Measurements from ENCODE around the gene MKI67. TPM values are rescaled to one million over a fixed set of nuclear protein-coding genes. Genes with fewer than 3 reads are reported as not detected.

The MKI67 gene
- total and polyA plus RNA-seq, 9 of the 15 experiments (the other 6 are each of a cell fraction or from before 2014, with no cell fraction given), result 11.8 to 86.5 (median 36.0) TPM

GRCh38 chr10:128097783-128098182 is 28.4 kb downstream of the MKI67 start:
- Histone ChIP-seq H3K4me3 (no peak overlapping the region), H3K79me2 (ENCODE audit: control insufficient read depth, insufficient read depth, low read length) (no peaks in the 10 kb centered on the region), H3K9me3 (replicated peaks; ENCODE audit: control insufficient read depth, insufficient read depth, low read depth, low read length) (no peaks in the 10 kb centered on the region), H3K36me3 (ENCODE audit: control insufficient read depth, insufficient read depth, low read length) (peaks cover 58% of the 10 kb centered on the region; the same call in 2 of the 3 replicates), H3K4me2 (ENCODE audit: insufficient read depth, low read length) (no peak overlapping the region), H4K20me1 (replicated peaks; ENCODE audit: control insufficient read depth, insufficient read depth, low read length) (0 out of 2 replicates have a peak, but pooled peaks cover 4% of the 10 kb centered on the region), H3K9ac (ENCODE audit: insufficient read depth in 1 of 2, low read depth in 2 of 2, low read length in 2 of 2) (no peak overlapping the region), H3K27me3 (ENCODE audit: control insufficient read depth in 2 of 2, insufficient read depth in 2 of 2, low read length in 2 of 2) (no peaks in the 10 kb centered on the region), H3K9me1 (ENCODE audit: control insufficient read depth, insufficient read depth, low read length) (no peaks in the 10 kb centered on the region), H2AFZ (ENCODE audit: low read depth, low read length) (no peak overlapping the region), H3K27ac (ENCODE audit: extremely low read depth, low read depth, low read length) (no peak overlapping the region), H3K4me1 (replicated peaks in 1 of 2; ENCODE audit: control insufficient read depth in 2 of 2, insufficient read depth in 2 of 2, low read length in 2 of 2) (no peaks in the 10 kb centered on the region)
- ATAC-seq, result no peak
- in situ Hi-C loops (cut with MboI) (no loop called here), intact Hi-C loops (cut with micrococcal nuclease) (no loop called here)
- BruUV-seq (replicated peaks), result no TSS peak
- no peak for DNase-seq (ENCODE audit: extremely low read depth in 1 of 4, low spot score in 3 of 4)
- 82% methylated on average over 6 of the region's 8 CpGs for WGBS (ENCODE audit: insufficient coverage, low coverage, missing lambda C conversion rate)
- FAIRE-seq, result no peak
- ChIA-PET CTCF (ENCODE audit: low intra/inter-chr PET ratio) (no interaction called here), POLR2A (interaction anchor here (1.3 kb wide), 1 partner anchor 14 kb away, joined by 6 read pairs; no protein-coding TSS in a partner anchor)
- no peak for TF ChIP-seq ZNF311 (CRISPR knock-in tag; IDR thresholded peaks at IDR 0.05)
- TF ChIP-seq BCL6 (CRISPR knock-in tag; IDR thresholded peaks at IDR 0.05), result no peak
- peak; percentile 58 for TF ChIP-seq NFIC (IDR thresholded peaks at IDR 0.05)
- TF ChIP-seq NFRKB (IDR thresholded peaks at IDR 0.05; ENCODE audit: low read depth), result no peak

- CTCF ChIA-PET (ENCODE audit: low intra/inter-chr PET ratio), result no interaction called here
- Histone ChIP-seq H3K36me3 (ENCODE audit: control insufficient read depth, insufficient read depth, low read length) (peaks cover 47% of the 10 kb centered on the region; the same call in 2 of the 3 replicates), H3K9ac (ENCODE audit: insufficient read depth in 1 of 2, low read depth in 2 of 2, low read length in 2 of 2) (no peak overlapping the region), H3K79me2 (ENCODE audit: control insufficient read depth, insufficient read depth, low read length) (no peaks in the 10 kb centered on the region), H2AFZ (ENCODE audit: low read depth, low read length) (no peak overlapping the region), H4K20me1 (replicated peaks; ENCODE audit: control insufficient read depth, insufficient read depth, low read length) (0 out of 2 replicates have a peak, but pooled peaks cover 4% of the 10 kb centered on the region), H3K9me3 (replicated peaks; ENCODE audit: control insufficient read depth, insufficient read depth, low read depth, low read length) (no peaks in the 10 kb centered on the region), H3K9me1 (ENCODE audit: control insufficient read depth, insufficient read depth, low read length) (no peaks in the 10 kb centered on the region), H3K4me2 (ENCODE audit: insufficient read depth, low read length) (no peak overlapping the region), H3K4me3 (no peak overlapping the region), H3K4me1 (replicated peaks in 1 of 2; ENCODE audit: control insufficient read depth in 2 of 2, insufficient read depth in 2 of 2, low read length in 2 of 2) (no peaks in the 10 kb centered on the region), H3K27me3 (ENCODE audit: control insufficient read depth in 2 of 2, insufficient read depth in 2 of 2, low read length in 2 of 2) (no peaks in the 10 kb centered on the region), H3K27ac (ENCODE audit: extremely low read depth, low read depth, low read length) (no peak overlapping the region)
- FAIRE-seq (no peak), ATAC-seq (no peak; the same call in 2 of the 3 replicates), DNase-seq (ENCODE audit: extremely low read depth in 1 of 4, low spot score in 3 of 4) (no peak)
- BruUV-seq (replicated peaks), result no TSS peak
- POLR2A ChIA-PET, result interaction anchor here (1.3 kb wide), 1 partner anchor 13 kb away, joined by 6 read pairs; no protein-coding TSS in a partner anchor
- 88% methylated on average over 5 of the region's 5 CpGs for WGBS (ENCODE audit: insufficient coverage, low coverage, missing lambda C conversion rate)
- intact Hi-C loops (cut with micrococcal nuclease), result no loop called here
- in situ Hi-C loops (cut with MboI), result no loop called here
- TF ChIP-seq ILK (tag; IDR thresholded peaks at IDR 0.05; ENCODE audit: borderline replicate concordance, low read depth) (no peak), BRD9 (IDR thresholded peaks at IDR 0.05; ENCODE audit: low read depth, partially characterized antibody) (no peak), FOSL1 (tag; conservative IDR thresholded peaks at IDR 0.05) (no peak), HMG20A (CRISPR knock-in tag; conservative IDR thresholded peaks at IDR 0.05) (no peak)
- TF ChIP-seq, protein P1, sequence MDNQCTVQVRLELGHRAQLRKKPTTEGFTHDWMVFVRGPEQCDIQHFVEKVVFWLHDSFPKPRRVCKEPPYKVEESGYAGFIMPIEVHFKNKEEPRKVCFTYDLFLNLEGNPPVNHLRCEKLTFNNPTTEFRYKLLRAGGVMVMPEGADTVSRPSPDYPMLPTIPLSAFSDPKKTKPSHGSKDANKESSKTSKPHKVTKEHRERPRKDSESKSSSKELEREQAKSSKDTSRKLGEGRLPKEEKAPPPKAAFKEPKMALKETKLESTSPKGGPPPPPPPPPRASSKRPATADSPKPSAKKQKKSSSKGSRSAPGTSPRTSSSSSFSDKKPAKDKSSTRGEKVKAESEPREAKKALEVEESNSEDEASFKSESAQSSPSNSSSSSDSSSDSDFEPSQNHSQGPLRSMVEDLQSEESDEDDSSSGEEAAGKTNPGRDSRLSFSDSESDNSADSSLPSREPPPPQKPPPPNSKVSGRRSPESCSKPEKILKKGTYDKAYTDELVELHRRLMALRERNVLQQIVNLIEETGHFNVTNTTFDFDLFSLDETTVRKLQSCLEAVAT (IDR thresholded peaks at IDR 0.05), result no peak
- TF ChIP-seq, protein P2, sequence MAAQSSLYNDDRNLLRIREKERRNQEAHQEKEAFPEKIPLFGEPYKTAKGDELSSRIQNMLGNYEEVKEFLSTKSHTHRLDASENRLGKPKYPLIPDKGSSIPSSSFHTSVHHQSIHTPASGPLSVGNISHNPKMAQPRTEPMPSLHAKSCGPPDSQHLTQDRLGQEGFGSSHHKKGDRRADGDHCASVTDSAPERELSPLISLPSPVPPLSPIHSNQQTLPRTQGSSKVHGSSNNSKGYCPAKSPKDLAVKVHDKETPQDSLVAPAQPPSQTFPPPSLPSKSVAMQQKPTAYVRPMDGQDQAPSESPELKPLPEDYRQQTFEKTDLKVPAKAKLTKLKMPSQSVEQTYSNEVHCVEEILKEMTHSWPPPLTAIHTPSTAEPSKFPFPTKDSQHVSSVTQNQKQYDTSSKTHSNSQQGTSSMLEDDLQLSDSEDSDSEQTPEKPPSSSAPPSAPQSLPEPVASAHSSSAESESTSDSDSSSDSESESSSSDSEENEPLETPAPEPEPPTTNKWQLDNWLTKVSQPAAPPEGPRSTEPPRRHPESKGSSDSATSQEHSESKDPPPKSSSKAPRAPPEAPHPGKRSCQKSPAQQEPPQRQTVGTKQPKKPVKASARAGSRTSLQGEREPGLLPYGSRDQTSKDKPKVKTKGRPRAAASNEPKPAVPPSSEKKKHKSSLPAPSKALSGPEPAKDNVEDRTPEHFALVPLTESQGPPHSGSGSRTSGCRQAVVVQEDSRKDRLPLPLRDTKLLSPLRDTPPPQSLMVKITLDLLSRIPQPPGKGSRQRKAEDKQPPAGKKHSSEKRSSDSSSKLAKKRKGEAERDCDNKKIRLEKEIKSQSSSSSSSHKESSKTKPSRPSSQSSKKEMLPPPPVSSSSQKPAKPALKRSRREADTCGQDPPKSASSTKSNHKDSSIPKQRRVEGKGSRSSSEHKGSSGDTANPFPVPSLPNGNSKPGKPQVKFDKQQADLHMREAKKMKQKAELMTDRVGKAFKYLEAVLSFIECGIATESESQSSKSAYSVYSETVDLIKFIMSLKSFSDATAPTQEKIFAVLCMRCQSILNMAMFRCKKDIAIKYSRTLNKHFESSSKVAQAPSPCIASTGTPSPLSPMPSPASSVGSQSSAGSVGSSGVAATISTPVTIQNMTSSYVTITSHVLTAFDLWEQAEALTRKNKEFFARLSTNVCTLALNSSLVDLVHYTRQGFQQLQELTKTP (IDR thresholded peaks at IDR 0.05; ENCODE audit: low read depth in 1 of 2, partially characterized antibody in 2 of 2), result no peak
These were observed 29.6 kb downstream of the MKI67 start for GRCh38 chr10:128096486-128097199.

Measured in K562 (cell line).